Measurements from ENCODE around the gene TMC5. TPM values are rescaled to one million over a fixed set of nuclear protein-coding genes. Genes with fewer than 3 reads are reported as not detected.
"Not testable (repeated sequence)": the region's sequence is repeated elsewhere in the genome, so short reads cannot be mapped to it uniquely, and the experiment has no call there.

TMC5 gene
- polyA plus RNA-seq, 1 of the 3 experiments (the other 2 are of a cell fraction): not detected

- no peak for TF ChIP-seq GATA2 (CRISPR knock-in tag; IDR thresholded peaks at IDR 0.05)
- TF ChIP-seq GABPA (IDR thresholded peaks at IDR 0.05; ENCODE audit: low read depth): no peak
- TF ChIP-seq, protein P1, sequence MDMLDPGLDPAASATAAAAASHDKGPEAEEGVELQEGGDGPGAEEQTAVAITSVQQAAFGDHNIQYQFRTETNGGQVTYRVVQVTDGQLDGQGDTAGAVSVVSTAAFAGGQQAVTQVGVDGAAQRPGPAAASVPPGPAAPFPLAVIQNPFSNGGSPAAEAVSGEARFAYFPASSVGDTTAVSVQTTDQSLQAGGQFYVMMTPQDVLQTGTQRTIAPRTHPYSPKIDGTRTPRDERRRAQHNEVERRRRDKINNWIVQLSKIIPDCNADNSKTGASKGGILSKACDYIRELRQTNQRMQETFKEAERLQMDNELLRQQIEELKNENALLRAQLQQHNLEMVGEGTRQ (IDR thresholded peaks at IDR 0.05; ENCODE audit: borderline replicate concordance, low read depth, low read length): no peak
Measured at GRCh38 chr16:19389246-19389645, 28.4 kb upstream of the TMC5 start (continued).

- H3K9me2 ChIP-seq; H3K27me3 ChIP-seq (ENCODE audit: insufficient read depth); H4K20me1 ChIP-seq (ENCODE audit: insufficient read depth); H3K4me1 ChIP-seq (ENCODE audit: control insufficient read depth in 1 of 2, insufficient read depth in 2 of 2, low read depth in 1 of 2, low read length in 1 of 2); H3K36me3 ChIP-seq (replicated peaks in 1 of 2; ENCODE audit: control insufficient read depth in 1 of 2, insufficient read depth in 2 of 2, low read length in 1 of 2); H3K79me2 ChIP-seq (ENCODE audit: insufficient read depth); H3K9ac ChIP-seq; DNase-seq; H2AFZ ChIP-seq (ENCODE audit: low read depth); H3F3A ChIP-seq (replicated peaks; ENCODE audit: insufficient read depth); H3K9me3 ChIP-seq; POLR2A ChIA-PET; H3K27ac ChIP-seq (ENCODE audit: low read depth in 2 of 2, low read length in 1 of 2); H3K4me2 ChIP-seq; H3K4me3 ChIP-seq (ENCODE audit: low read depth in 2 of 2, low read length in 1 of 2): not testable (repeated sequence)
- WGBS (ENCODE audit: low lambda C conversion rate): 51% methylated on average over 6 of the region's 6 CpGs
- CTCF ChIA-PET: interaction anchor here (1.2 to 3.7 kb wide), 2 partner anchors 112 to 211 kb away, joined by 3 to 68 read pairs; no protein-coding TSS in a partner anchor
Measured at GRCh38 chr16:19391185-19391776, 26.4 kb upstream of the TMC5 start.

DNA sequence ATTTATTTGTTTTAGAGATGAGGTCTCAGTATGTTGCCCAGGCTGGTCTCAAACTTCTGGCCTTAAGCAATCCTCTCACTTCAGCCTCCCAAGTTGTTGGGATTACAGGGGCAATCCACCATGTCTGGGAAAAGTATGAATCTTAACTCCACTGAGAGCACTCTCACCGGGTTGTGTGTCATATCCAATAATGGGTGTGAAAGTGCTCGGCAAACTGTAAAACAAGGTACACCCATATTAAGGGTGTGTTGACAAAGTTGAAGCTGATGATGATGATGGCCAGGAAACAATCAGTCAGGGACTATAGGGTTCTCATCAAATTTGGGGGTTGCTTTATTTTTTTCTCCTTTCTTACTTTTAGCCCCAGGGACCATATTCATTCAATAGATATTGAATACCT is 25.3 kb upstream of the TMC5 start:
- TF ChIP-seq MXI1 (IDR thresholded peaks at IDR 0.05; ENCODE audit: low read depth, low read length): no peak
- no peak for TF ChIP-seq ELF1 (IDR thresholded peaks at IDR 0.05)
- TF ChIP-seq FOXJ3 (CRISPR knock-in tag; IDR thresholded peaks at IDR 0.05): no peak
- TF ChIP-seq CHD2 (IDR thresholded peaks at IDR 0.05; ENCODE audit: low read length, partially characterized antibody): no peak
- TF ChIP-seq YY1 (IDR thresholded peaks at IDR 0.05; ENCODE audit: low read depth): no peak
- TF ChIP-seq TCF12 (IDR thresholded peaks at IDR 0.05): no peak

More for the DNA sequence above, 25.3 kb upstream of the TMC5 start:
- Histone ChIP-seq H2AFZ (ENCODE audit: low read depth) (no peak overlapping the region), H3F3A (replicated peaks; ENCODE audit: insufficient read depth) (no peaks in the 10 kb centered on the region), H3K9me3 (no peaks in the 10 kb centered on the region), H3K9ac (no peak overlapping the region), H3K27me3 (ENCODE audit: insufficient read depth) (no peaks in the 10 kb centered on the region), H3K4me1 (ENCODE audit: control insufficient read depth in 1 of 2, insufficient read depth in 2 of 2, low read depth in 1 of 2, low read length in 1 of 2) (no peaks in the 10 kb centered on the region; a peak in 2 of 4 replicates), H4K20me1 (ENCODE audit: insufficient read depth) (no peaks in the 10 kb centered on the region), H3K79me2 (ENCODE audit: insufficient read depth) (no peaks in the 10 kb centered on the region), H3K4me3 (ENCODE audit: low read depth in 2 of 2, low read length in 1 of 2) (no peak overlapping the region), H3K4me2 (no peak overlapping the region), H3K36me3 (replicated peaks in 1 of 2; ENCODE audit: control insufficient read depth in 1 of 2, insufficient read depth in 2 of 2, low read length in 1 of 2) (no peaks in the 10 kb centered on the region), H3K27ac (ENCODE audit: low read depth in 2 of 2, low read length in 1 of 2) (no peak overlapping the region), H3K9me2 (no peaks in the 10 kb centered on the region)
- 27% methylated on average over 2 of the region's 2 CpGs for WGBS (ENCODE audit: low lambda C conversion rate)
- ChIA-PET POLR2A (no interaction called here), CTCF (interaction anchor here (0.5 to 3.3 kb wide), 2 partner anchors 29 to 110 kb away, joined by 4 to 11 read pairs; no protein-coding TSS in a partner anchor)
- no peak for DNase-seq

Data from SK-N-SH (cell line).